RWPE2 (cell line): Measurements from ENCODE around the gene HMGCS2.
A peak's percentile ranks its signal among the peaks of the same experiment; 100 is the strongest.

Source experiments
- ATAC-seq: fragments of 200-7000 bp; cut with Tn5 transposase; 3 replicates; pipeline ENCODE4 v1.9.1; 2021; ENCODE audit warnings: low read depth
- DNase-seq: peaks from one replicate; pipeline ENCODE4 v3.0.0-alpha.2; 2020; ENCODE audit warnings: low spot score
- H3K27ac ChIP-seq: fragments of 450-650 bp; 2 replicates; pipeline ENCODE4 v1.5.1; 2017; ENCODE audit warnings: mild to moderate bottlenecking; ENCODE audit not compliant: poor library complexity, severe bottlenecking
- H3K27me3 ChIP-seq: fragments of 250-450 bp; sonication (Bioruptor Pico); 2 replicates; pipeline ENCODE4 v1.5.1; 2021; ENCODE audit warnings: mild to moderate bottlenecking, moderate library complexity; ENCODE audit not compliant: insufficient read depth, poor library complexity, severe bottlenecking
- H3K36me3 ChIP-seq: fragments of 250-450 bp; sonication (Bioruptor Pico); 2 replicates; pipeline ENCODE4 v1.5.1; 2020; ENCODE audit warnings: low read depth, mild to moderate bottlenecking, moderate library complexity
- H3K4me1 ChIP-seq: fragments of 250-450 bp; sonication (Bioruptor Pico); 2 replicates; pipeline ENCODE4 v1.5.1; 2021; ENCODE audit warnings: mild to moderate bottlenecking, moderate library complexity; ENCODE audit not compliant: insufficient read depth, poor library complexity, severe bottlenecking
- H3K4me3 ChIP-seq: fragments of 250-450 bp; sonication (Bioruptor Pico); 2 replicates; pipeline ENCODE4 v1.5.1; 2021; ENCODE audit warnings: mild to moderate bottlenecking, moderate library complexity; ENCODE audit not compliant: severe bottlenecking
- H3K9me3 ChIP-seq: fragments of 250-450 bp; sonication (Bioruptor Pico); 2 replicates; pipeline ENCODE4 v1.5.1; 2021; ENCODE audit warnings: mild to moderate bottlenecking, moderate library complexity; ENCODE audit not compliant: severe bottlenecking
- CTCF ChIP-seq: fragments of 450-650 bp; IDR thresholded peaks from one replicate; pipeline ENCODE4 v1.5.1; 2017; ENCODE audit warnings: mild to moderate bottlenecking, moderate library complexity; ENCODE audit not compliant: poor library complexity, severe bottlenecking

HMGCS2 gene

GRCh38 chr1:119784191-119784781 is 15.6 kb upstream of the HMGCS2 start:
- Histone ChIP-seq H3K9me3 (no peaks in the 10 kb centered on the region), H3K4me1 (peaks cover 34% of the 10 kb centered on the region), H3K27me3 (no peaks in the 10 kb centered on the region), H3K4me3 (no peak overlapping the region), H3K27ac (no peak overlapping the region), H3K36me3 (no peaks in the 10 kb centered on the region)
- TF ChIP-seq CTCF = no peak
- no peak for DNase-seq
- ATAC-seq = no peak

GRCh38 chr1:119783354-119784185 is 14.9 kb upstream of the HMGCS2 start:
- Histone ChIP-seq H3K4me3 (no peak overlapping the region), H3K27me3 (no peaks in the 10 kb centered on the region), H3K9me3 (no peaks in the 10 kb centered on the region), H3K4me1 (peaks cover 34% of the 10 kb centered on the region), H3K36me3 (no peaks in the 10 kb centered on the region), H3K27ac (no peak overlapping the region)
- no peak for ATAC-seq
- DNase-seq = no peak
- TF ChIP-seq CTCF = no peak

- Histone ChIP-seq H3K4me3 (no peak overlapping the region), H3K36me3 (no peaks in the 10 kb centered on the region), H3K4me1 (peaks cover 27% of the 10 kb centered on the region), H3K27me3 (no peaks in the 10 kb centered on the region), H3K27ac (no peak overlapping the region), H3K9me3 (no peaks in the 10 kb centered on the region)
- TF ChIP-seq CTCF = no peak
- ATAC-seq = peak; percentile 72
- no peak for DNase-seq
Measured at GRCh38 chr1:119782631-119783325, 14.1 kb upstream of the HMGCS2 start.

GRCh38 chr1:119781434-119782210 is 12.9 kb upstream of the HMGCS2 start:
- no peak for ATAC-seq
- Histone ChIP-seq H3K4me3 (no peak overlapping the region), H3K27ac (no peak overlapping the region), H3K36me3 (no peaks in the 10 kb centered on the region), H3K9me3 (no peaks in the 10 kb centered on the region), H3K27me3 (no peaks in the 10 kb centered on the region), H3K4me1 (peaks cover 17% of the 10 kb centered on the region)
- DNase-seq = no peak
- no peak for TF ChIP-seq CTCF
